ENCODE measurements around the gene L3MBTL4.
"Not testable (repeated sequence)": the region's sequence is repeated elsewhere in the genome, so short reads cannot be mapped to it uniquely, and the experiment has no call there.

The L3MBTL4 gene

GRCh38 chr18:6199777-6200176 is 214.9 kb downstream of the L3MBTL4 start:
- Histone ChIP-seq H3K27me3 (replicated peaks) (no peaks in the 10 kb centered on the region), H3K4me3 (ENCODE audit: low read depth, low read length) (no peak overlapping the region), H3K27ac (no peak overlapping the region), H3K36me3 (replicated peaks) (no peaks in the 10 kb centered on the region)
- TF ChIP-seq CTCF (IDR thresholded peaks at IDR 0.05; ENCODE audit: low read depth, low read length, missing control alignments) = no peak
- DNase-seq = no peak
- in situ Hi-C loops (cut with HindIII; ENCODE audit: low pct_ligation_motif_present, low sequenced_read_pairs) = no loop called here

DNA sequence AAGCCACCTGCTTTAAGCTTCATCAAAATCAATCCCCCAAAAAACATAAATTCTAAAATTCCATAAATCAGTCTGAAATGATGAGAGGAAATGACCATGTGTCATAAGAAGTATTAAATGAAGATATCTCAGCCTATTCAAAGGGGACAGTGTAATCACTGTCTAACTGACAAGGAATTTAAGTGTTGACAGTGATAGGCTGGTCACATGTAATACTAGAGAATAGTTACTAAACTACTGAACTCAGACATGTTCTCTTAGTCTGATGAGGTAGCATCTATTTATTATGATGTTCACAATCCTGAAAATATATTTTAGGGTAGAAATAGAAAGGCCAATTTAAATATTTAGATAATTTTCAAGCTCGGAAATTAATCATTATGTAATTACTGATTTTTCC is 216.1 kb downstream of the L3MBTL4 start:
- H3K27ac ChIP-seq = no peak overlapping the region
- TF ChIP-seq CTCF (IDR thresholded peaks at IDR 0.05; ENCODE audit: low read depth, low read length, missing control alignments) = no peak

GRCh38 chr18:6194640-6195039 is 220.1 kb downstream of the L3MBTL4 start:
- no peaks in the 10 kb centered on the region for H3K36me3 ChIP-seq (replicated peaks)
- in situ Hi-C loops (cut with HindIII; ENCODE audit: low pct_ligation_motif_present, low sequenced_read_pairs) = no loop called here
- no peaks in the 10 kb centered on the region for H3K27me3 ChIP-seq (replicated peaks)
- H3K27ac ChIP-seq = no peak overlapping the region
- no peak for TF ChIP-seq CTCF (IDR thresholded peaks at IDR 0.05; ENCODE audit: low read depth, low read length, missing control alignments)
- DNase-seq = no peak
- H3K4me3 ChIP-seq (ENCODE audit: low read depth, low read length) = no peak overlapping the region

More for the DNA sequence above, 216.1 kb downstream of the L3MBTL4 start:
- in situ Hi-C loops (cut with HindIII; ENCODE audit: low pct_ligation_motif_present, low sequenced_read_pairs) = no loop called here
- no peaks in the 10 kb centered on the region for H3K36me3 ChIP-seq (replicated peaks)
- DNase-seq = no peak
- no peak overlapping the region for H3K4me3 ChIP-seq (ENCODE audit: low read depth, low read length)
- H3K27me3 ChIP-seq (replicated peaks) = no peaks in the 10 kb centered on the region

GRCh38 chr18:6185782-6186181 is 228.9 kb downstream of the L3MBTL4 start:
- H3K27me3 ChIP-seq (replicated peaks); DNase-seq; H3K27ac ChIP-seq; H3K4me3 ChIP-seq (ENCODE audit: low read depth, low read length); H3K36me3 ChIP-seq (replicated peaks); in situ Hi-C loops (cut with HindIII; ENCODE audit: low pct_ligation_motif_present, low sequenced_read_pairs): not testable (repeated sequence)

GRCh38 chr18:6174983-6175745 is 239.5 kb downstream of the L3MBTL4 start:
- no peaks in the 10 kb centered on the region for H3K36me3 ChIP-seq (replicated peaks)
- in situ Hi-C loops (cut with HindIII; ENCODE audit: low pct_ligation_motif_present, low sequenced_read_pairs) = no loop called here
- no peak for DNase-seq
- H3K27me3 ChIP-seq (replicated peaks) = no peaks in the 10 kb centered on the region
- H3K4me3 ChIP-seq (ENCODE audit: low read depth, low read length) = no peak overlapping the region
- TF ChIP-seq CTCF (IDR thresholded peaks at IDR 0.05; ENCODE audit: low read depth, low read length, missing control alignments) = no peak
- no peak overlapping the region for H3K27ac ChIP-seq

DNA sequence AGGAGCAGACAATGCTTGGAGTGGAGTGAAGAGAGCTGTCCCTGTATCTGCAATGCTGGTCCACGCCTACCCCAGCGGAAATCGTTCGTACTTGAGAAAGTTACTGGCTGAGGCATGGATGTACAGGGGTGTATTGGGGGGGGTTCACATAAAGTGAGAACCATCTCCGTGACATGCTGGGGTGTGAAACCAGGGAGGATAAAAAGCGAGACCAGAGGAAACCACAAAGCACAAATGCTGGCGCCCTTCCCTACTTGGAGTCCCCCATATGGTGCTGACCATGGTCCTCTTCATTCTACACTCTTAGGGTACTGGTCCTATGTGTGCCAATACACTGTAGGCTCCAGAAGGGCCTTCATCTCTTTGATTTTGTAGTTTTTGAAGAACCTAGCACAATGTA is 244.1 kb downstream of the L3MBTL4 start:
- no peak overlapping the region for H3K4me3 ChIP-seq (ENCODE audit: low read depth, low read length)
- DNase-seq = no peak
- no peaks in the 10 kb centered on the region for H3K27me3 ChIP-seq (replicated peaks)
- in situ Hi-C loops (cut with HindIII; ENCODE audit: low pct_ligation_motif_present, low sequenced_read_pairs) = no loop called here
- no peaks in the 10 kb centered on the region for H3K36me3 ChIP-seq (replicated peaks)
- TF ChIP-seq CTCF (IDR thresholded peaks at IDR 0.05; ENCODE audit: low read depth, low read length, missing control alignments) = no peak
- no peak overlapping the region for H3K27ac ChIP-seq
